Stomach (tissue), 19 donors: ENCODE measurements around the gene CLCN3. TPM values are rescaled to one million over a fixed set of nuclear protein-coding genes. Genes with fewer than 3 reads are reported as not detected.
"Not testable (repeated sequence)": the region's sequence is repeated elsewhere in the genome, so short reads cannot be mapped to it uniquely, and the experiment has no call there.

ENCODE experiments used
- DNase-seq, 2 donors: peaks; one replicate each; pipeline versions ENCODE4 v3.0.0 to v3.0.0-alpha.2; 2013 to 2019
- H3K27ac ChIP-seq, 5 donors: fragments of 200-600 bp in 4 of 5; sonication (generic) in 4 of 5; one replicate each; pipeline ENCODE4 v1.5.1; 2013 to 2019; ENCODE audit warnings: mild to moderate bottlenecking in 1 of 5, moderate library complexity in 1 of 5
- H3K27me3 ChIP-seq, 3 donors: fragments of 200-600 bp; sonication (generic); one replicate each; pipeline ENCODE4 v1.5.1; 2017 to 2019; ENCODE audit warnings: mixed run types in 1 of 3
- H3K36me3 ChIP-seq, 4 donors: fragments of 200-600 bp; sonication (generic); 1 replicate in 3 of 4; 2 replicates in 1 of 4; pipeline ENCODE4 v1.5.1; 2016 to 2019
- H3K4me1 ChIP-seq, 4 donors: fragments of 200-600 bp; sonication (generic); one replicate each; pipeline ENCODE4 v1.5.1; 2016 to 2019
- H3K4me3 ChIP-seq, 4 donors: fragments of 200-600 bp; sonication (generic) in 3 of 4; one replicate each; pipeline ENCODE4 v1.5.1; 2016 to 2019; ENCODE audit warnings: mild to moderate bottlenecking in 1 of 4
- H3K9me3 ChIP-seq, 4 donors: fragments of 200-600 bp; sonication (generic); one replicate each; pipeline ENCODE4 v1.5.1; 2016 to 2019
- CTCF ChIP-seq, 7 experiments: fragments of 450-650 bp in 4 of 7; fragments of 200-600 bp in 3 of 7; sonication (generic) in 3 of 7; IDR thresholded peaks; one replicate each; pipeline ENCODE4 v1.5.1; 2016 to 2019; ENCODE audit warnings: antibody characterized with exemption in 7 of 7, control low read depth in 2 of 7, mild to moderate bottlenecking in 1 of 7
- EP300 ChIP-seq: sonication (generic); formaldehyde crosslinking; IDR thresholded peaks from one replicate; pipeline ENCODE4 v1.6.1; 2017; ENCODE audit warnings: antibody characterized with exemption
- POLR2A ChIP-seq, 4 donors: fragments of 450-650 bp; IDR thresholded peaks; one replicate each; pipeline ENCODE4 v1.6.1; 2016; ENCODE audit warnings: antibody characterized with exemption in 4 of 4, control low read depth in 2 of 4, mild to moderate bottlenecking in 1 of 4, moderate library complexity in 1 of 4
- POLR2AphosphoS5 ChIP-seq, 3 donors: sonication (generic); formaldehyde crosslinking; IDR thresholded peaks; one replicate each; pipeline ENCODE4 v1.6.1; 2016; ENCODE audit warnings: antibody characterized with exemption in 3 of 3
- WGBS, 5 donors: extraction: QIAGEN DNeasy Blood & Tissue Kit in 3 of 5; methylation state at CpG; one replicate each; pipeline versions ENCODE4 v1.1.5 to v1.1.7; 2013 to 2018; 5-methylcytosine and 5-hydroxymethylcytosine counted together
- intact Hi-C: fragments of 100-400 bp; cut with DNase I; formaldehyde crosslinking; loops from one replicate; pipeline ENCODE4 v1.15.1; 2023; ENCODE audit warnings: low total_unique reads
- long read RNA-seq, 10 donors: transcript quantifications; one replicate each; lab custom pipeline, GENCODE V29; 2026
- polyA plus RNA-seq, 3 donors: library from polyadenylated mRNA; stranded (reverse); fragments of 200-250 nt; gene quantifications; one replicate each; pipeline ENCODE4 v1.2.3, GENCODE V29; 2013
- total RNA-seq, 5 donors: library from RNA; depleted of rRNA; stranded (reverse); fragments of >200 nt; gene quantifications; one replicate each; pipeline versions ENCODE4 v1.1.0 to v1.2.3, GENCODE V29; 2014 to 2016
- donor health status: healthy with polysubstance abuse.
- donor health status: Bipolar disorder and iron deficiency.
- donor health status: healthy.

The CLCN3 gene
- 100 to 1,000 TPM in 1 of 5 donors, 10 to 100 TPM in 3, 1 to 10 TPM in 1; 2.3 to 228 (median 34.1) TPM for total RNA-seq
- polyA plus RNA-seq: 1 to 10 TPM; 6.5 to 7.3 (median 7.1) TPM
- long read RNA-seq, donor 1, partial matches to known transcripts: 7 of 7 reads
- long read RNA-seq, donor 1, other reads (novel, unspliced or antisense): 0 of 7 reads
- long read RNA-seq, donor 2, full-length matches to known transcripts: 3 of 13 reads
- long read RNA-seq, donor 2, partial matches to known transcripts: 10 of 13 reads
- long read RNA-seq, donor 2, other reads (novel, unspliced or antisense): 0 of 13 reads
- long read RNA-seq, donor 3, full-length matches to known transcripts: 4 of 4 reads
- long read RNA-seq, donor 3, partial matches to known transcripts: 0 of 4 reads
- long read RNA-seq, donor 3, other reads (novel, unspliced or antisense): 0 of 4 reads
- long read RNA-seq, donor 4, full-length matches to known transcripts: 2 of 2 reads
- long read RNA-seq, donor 4, partial matches to known transcripts: 0 of 2 reads
- long read RNA-seq, donor 4, other reads (novel, unspliced or antisense): 0 of 2 reads
- long read RNA-seq, donor 5, full-length matches to known transcripts: 2 of 2 reads
- long read RNA-seq, donor 5, partial matches to known transcripts: 0 of 2 reads
- long read RNA-seq, donor 5, other reads (novel, unspliced or antisense): 0 of 2 reads
- long read RNA-seq, donor 6, full-length matches to known transcripts: 7 of 24 reads
- long read RNA-seq, donor 6, partial matches to known transcripts: 17 of 24 reads
- long read RNA-seq, donor 6, other reads (novel, unspliced or antisense): 0 of 24 reads
- long read RNA-seq, donor 7, full-length matches to known transcripts: 3 of 9 reads
- long read RNA-seq, donor 7, partial matches to known transcripts: 6 of 9 reads
- long read RNA-seq, donor 7, other reads (novel, unspliced or antisense): 0 of 9 reads
- long read RNA-seq, donor 8, full-length matches to known transcripts: 7 of 12 reads
- long read RNA-seq, donor 8, partial matches to known transcripts: 5 of 12 reads
- long read RNA-seq, donor 8, other reads (novel, unspliced or antisense): 0 of 12 reads
- long read RNA-seq, donor 9, full-length matches to known transcripts: 5 of 5 reads
- long read RNA-seq, donor 9, partial matches to known transcripts: 0 of 5 reads
- long read RNA-seq, donor 9, other reads (novel, unspliced or antisense): 0 of 5 reads
- long read RNA-seq, donor 10, full-length matches to known transcripts: 3 of 3 reads
- long read RNA-seq, donor 10, partial matches to known transcripts: 0 of 3 reads
- long read RNA-seq, donor 10, other reads (novel, unspliced or antisense): 0 of 3 reads

GRCh38 chr4:169619958-169620879, at the start of gene CLCN3:
Gene CLCN3 (plus strand): TSS chr4:169620578. CDS start chr4:169635929, 15,351 bp downstream.
- WGBS, 5 donors: 0 to 1% (median 0%) methylated on average over 37 to 67 of the region's 67 CpGs
- peak; percentile 98 to 100 for DNase-seq
- Histone ChIP-seq H3K4me3 (peak within 1 kb of the TSS; percentile 58 to 73 (median 64)), H3K27ac (peak within 1 kb of the TSS; percentile 95 to 97 (median 96)), H3K9me3 (no peaks in the 10 kb centered on the region), H3K4me1 (peaks cover 0 to 44% (median 19%) of the 10 kb centered on the region in 4 donors), H3K27me3 (no peaks in the 10 kb centered on the region), H3K36me3 (no peaks in the 10 kb centered on the region)
- TF ChIP-seq POLR2A (IDR thresholded peaks at IDR 0.05) (peak in 2 of 4 donors; percentile 74 to 96), CTCF (IDR thresholded peaks at IDR 0.05) (peak in 2 of 7 experiments; percentile 30 to 42), POLR2AphosphoS5 (IDR thresholded peaks at IDR 0.05) (peak; percentile 94 to 98 (median 95)), EP300 (no peak)
- intact Hi-C loops: no loop called here

GRCh38 chr4:169571012-169571411, 49.4 kb upstream of the CLCN3 start:
- DNase-seq, intact Hi-C loops, H3K27ac ChIP-seq, H3K4me3 ChIP-seq, H3K4me1 ChIP-seq, H3K9me3 ChIP-seq, H3K27me3 ChIP-seq: not testable (repeated sequence)
- WGBS, 5 donors: 88 to 98% (median 95%) methylated on average over 1 to 2 of the region's 3 CpGs
- H3K36me3 ChIP-seq: peaks cover 5 to 42% (median 32%) of the 10 kb centered on the region in 4 donors

- no peak for TF ChIP-seq EP300
- TF ChIP-seq CTCF (IDR thresholded peaks at IDR 0.05): no peak
- TF ChIP-seq POLR2A (IDR thresholded peaks at IDR 0.05): no peak
- TF ChIP-seq POLR2AphosphoS5 (IDR thresholded peaks at IDR 0.05): no peak
- no peak overlapping the region for H3K4me3 ChIP-seq
- 75 to 86% (median 82%) methylated on average over 4 of the region's 4 CpGs for WGBS, 5 donors
- H3K4me1 ChIP-seq: peaks cover 0 to 2% (median 0%) of the 10 kb centered on the region in 4 donors
- no peak for DNase-seq
- no peaks in the 10 kb centered on the region for H3K9me3 ChIP-seq
- no peak overlapping the region for H3K27ac ChIP-seq
- H3K27me3 ChIP-seq: no peaks in the 10 kb centered on the region
- H3K36me3 ChIP-seq: peaks cover 5 to 46% (median 36%) of the 10 kb centered on the region in 4 donors
- intact Hi-C loops: no loop called here
These were observed 48.9 kb upstream of the CLCN3 start for GRCh38 chr4:169571435-169571834.

GRCh38 chr4:169573889-169574288, 46.5 kb upstream of the CLCN3 start:
- no peaks in the 10 kb centered on the region for H3K27me3 ChIP-seq
- peaks cover 5 to 56% (median 40%) of the 10 kb centered on the region in 4 donors for H3K36me3 ChIP-seq
- no peak for DNase-seq
- TF ChIP-seq EP300 (no peak), POLR2A (IDR thresholded peaks at IDR 0.05) (no peak), CTCF (IDR thresholded peaks at IDR 0.05) (no peak), POLR2AphosphoS5 (IDR thresholded peaks at IDR 0.05) (no peak)
- no peaks in the 10 kb centered on the region for H3K4me1 ChIP-seq
- no peaks in the 10 kb centered on the region for H3K9me3 ChIP-seq
- intact Hi-C loops: no loop called here
- WGBS, 5 donors: 94 to 100% (median 98%) methylated on average over 1 of the region's 1 CpG
- no peak overlapping the region for H3K4me3 ChIP-seq
- H3K27ac ChIP-seq: no peak overlapping the region
